H1 (cell line): ENCODE results near the gene TWF2. TPM values are rescaled to one million over a fixed set of nuclear protein-coding genes. Genes with fewer than 3 reads are reported as not detected.

ENCODE experiments used
- KDM1A ChIP-seq: fragments of 200-600, 300-600 bp; sonication (generic); IDR thresholded peaks from 2 replicates; pipeline ENCODE4 v1.7.1; 2016; ENCODE audit warnings: mild to moderate bottlenecking, low read length, borderline replicate concordance
- POLR2A ChIP-seq, 2 experiments: IDR thresholded peaks; 1 replicate in 1 of 2; 2 replicates in 1 of 2; pipeline ENCODE4 v1.6.1; 2011; ENCODE audit warnings: low read depth in 2 of 2, low read length in 2 of 2, mild to moderate bottlenecking in 2 of 2; ENCODE audit errors: control extremely low read depth in 1 of 2
- POLR2AphosphoS5 ChIP-seq: IDR thresholded peaks from 2 replicates; pipeline ENCODE4 v1.6.1; 2011; ENCODE audit warnings: low read depth, low read length
- RAD21 ChIP-seq, 2 experiments: IDR thresholded peaks in 1 of 2; conservative IDR thresholded peaks in 1 of 2; 2 replicates each; pipeline ENCODE4 v1.6.1; 2011; ENCODE audit warnings: low read depth in 2 of 2, low read length in 2 of 2, improper control_type of control experiment in 1 of 2, inconsistent platforms in 1 of 2, mild to moderate bottlenecking in 1 of 2, moderate library complexity in 1 of 2
- TAF1 ChIP-seq: IDR thresholded peaks from 2 replicates; pipeline ENCODE4 v1.6.1; 2011; ENCODE audit warnings: mild to moderate bottlenecking, low read depth, low read length
- polyA plus RNA-seq, 7 experiments: library from polyadenylated mRNA; depleted of rRNA in 3 of 7; stranded (reverse) in 5 of 7; unstranded in 2 of 7; fragments of >200 nt in 5 of 7; fragments of 200-250 nt in 2 of 7; gene quantifications; 1 replicate in 5 of 7; 2 replicates in 1 of 7; 4 replicates in 1 of 7; pipeline versions ENCODE4 v1.2.1 to v1.2.3, GENCODE V29; 2011 to 2013; ENCODE audit warnings: missing spikeins in 2 of 7, mixed read lengths in 2 of 7
- total RNA-seq: library from RNA; stranded (reverse); fragmentation: NEBNext Ultra II Directional; extraction: Animal tissue kit (Norgen Biotek cat#: 25700); gene quantifications from 2 replicates; pipeline ENCODE4 v1.2.1, GENCODE V29; 2021
- TF ChIP-seq, protein P1 (sequence below): fragments of 300-600 bp; sonication (generic); IDR thresholded peaks from 2 replicates; pipeline ENCODE4 v1.7.1; 2012; ENCODE audit warnings: low read length, moderate library complexity, mild to moderate bottlenecking, inconsistent platforms; ENCODE audit not compliant: insufficient replicate concordance
- TF ChIP-seq, protein P2 (sequence below): IDR thresholded peaks from 2 replicates; pipeline ENCODE4 v1.6.1; 2012; ENCODE audit warnings: inconsistent platforms

The TWF2 gene
- total and polyA plus RNA-seq, 2 of the 8 experiments (the other 6 are each of a cell fraction or from before 2014, with no cell fraction given): 65.2 to 90.4 TPM

DNA sequence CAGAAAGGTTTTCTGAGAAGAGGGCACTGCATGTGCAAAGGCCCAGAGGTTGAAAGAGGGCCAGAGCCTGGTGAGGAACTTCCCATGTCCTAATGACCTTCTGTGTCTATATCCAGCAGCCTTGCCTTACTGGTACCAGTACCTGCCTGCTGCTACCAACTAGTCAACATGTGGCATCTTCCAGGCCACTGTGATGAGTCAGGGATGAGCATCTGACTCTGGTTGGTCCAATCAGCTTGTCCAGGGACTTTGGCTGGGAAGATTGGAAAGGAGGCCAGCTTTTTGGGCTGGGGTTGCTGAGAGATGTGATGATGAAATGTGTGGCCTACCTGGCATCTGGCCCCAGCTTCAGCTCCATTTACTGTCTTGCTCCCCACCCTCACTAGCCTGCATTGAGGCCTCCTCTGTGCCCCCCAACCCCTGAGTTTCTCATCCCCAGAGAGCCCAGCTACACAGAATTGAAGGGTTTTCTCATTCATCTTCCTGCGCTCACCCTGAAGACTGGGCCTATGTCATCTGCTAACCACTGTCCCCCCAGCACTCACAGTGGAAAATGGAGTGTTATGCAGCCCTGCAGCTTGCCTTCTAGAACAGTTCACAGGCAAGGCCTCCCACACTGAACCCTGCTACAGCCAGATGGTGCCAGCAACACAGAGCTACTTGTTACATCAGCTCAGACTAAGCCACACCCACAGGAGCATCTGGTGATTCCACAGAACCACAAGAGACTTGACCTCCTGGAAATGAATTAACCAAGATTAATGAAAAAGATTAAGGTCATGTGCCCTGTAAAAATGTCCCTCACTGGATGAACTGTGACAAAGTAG is 1.3 kb upstream of the TWF2 start (continued):
- TF ChIP-seq, protein P1, sequence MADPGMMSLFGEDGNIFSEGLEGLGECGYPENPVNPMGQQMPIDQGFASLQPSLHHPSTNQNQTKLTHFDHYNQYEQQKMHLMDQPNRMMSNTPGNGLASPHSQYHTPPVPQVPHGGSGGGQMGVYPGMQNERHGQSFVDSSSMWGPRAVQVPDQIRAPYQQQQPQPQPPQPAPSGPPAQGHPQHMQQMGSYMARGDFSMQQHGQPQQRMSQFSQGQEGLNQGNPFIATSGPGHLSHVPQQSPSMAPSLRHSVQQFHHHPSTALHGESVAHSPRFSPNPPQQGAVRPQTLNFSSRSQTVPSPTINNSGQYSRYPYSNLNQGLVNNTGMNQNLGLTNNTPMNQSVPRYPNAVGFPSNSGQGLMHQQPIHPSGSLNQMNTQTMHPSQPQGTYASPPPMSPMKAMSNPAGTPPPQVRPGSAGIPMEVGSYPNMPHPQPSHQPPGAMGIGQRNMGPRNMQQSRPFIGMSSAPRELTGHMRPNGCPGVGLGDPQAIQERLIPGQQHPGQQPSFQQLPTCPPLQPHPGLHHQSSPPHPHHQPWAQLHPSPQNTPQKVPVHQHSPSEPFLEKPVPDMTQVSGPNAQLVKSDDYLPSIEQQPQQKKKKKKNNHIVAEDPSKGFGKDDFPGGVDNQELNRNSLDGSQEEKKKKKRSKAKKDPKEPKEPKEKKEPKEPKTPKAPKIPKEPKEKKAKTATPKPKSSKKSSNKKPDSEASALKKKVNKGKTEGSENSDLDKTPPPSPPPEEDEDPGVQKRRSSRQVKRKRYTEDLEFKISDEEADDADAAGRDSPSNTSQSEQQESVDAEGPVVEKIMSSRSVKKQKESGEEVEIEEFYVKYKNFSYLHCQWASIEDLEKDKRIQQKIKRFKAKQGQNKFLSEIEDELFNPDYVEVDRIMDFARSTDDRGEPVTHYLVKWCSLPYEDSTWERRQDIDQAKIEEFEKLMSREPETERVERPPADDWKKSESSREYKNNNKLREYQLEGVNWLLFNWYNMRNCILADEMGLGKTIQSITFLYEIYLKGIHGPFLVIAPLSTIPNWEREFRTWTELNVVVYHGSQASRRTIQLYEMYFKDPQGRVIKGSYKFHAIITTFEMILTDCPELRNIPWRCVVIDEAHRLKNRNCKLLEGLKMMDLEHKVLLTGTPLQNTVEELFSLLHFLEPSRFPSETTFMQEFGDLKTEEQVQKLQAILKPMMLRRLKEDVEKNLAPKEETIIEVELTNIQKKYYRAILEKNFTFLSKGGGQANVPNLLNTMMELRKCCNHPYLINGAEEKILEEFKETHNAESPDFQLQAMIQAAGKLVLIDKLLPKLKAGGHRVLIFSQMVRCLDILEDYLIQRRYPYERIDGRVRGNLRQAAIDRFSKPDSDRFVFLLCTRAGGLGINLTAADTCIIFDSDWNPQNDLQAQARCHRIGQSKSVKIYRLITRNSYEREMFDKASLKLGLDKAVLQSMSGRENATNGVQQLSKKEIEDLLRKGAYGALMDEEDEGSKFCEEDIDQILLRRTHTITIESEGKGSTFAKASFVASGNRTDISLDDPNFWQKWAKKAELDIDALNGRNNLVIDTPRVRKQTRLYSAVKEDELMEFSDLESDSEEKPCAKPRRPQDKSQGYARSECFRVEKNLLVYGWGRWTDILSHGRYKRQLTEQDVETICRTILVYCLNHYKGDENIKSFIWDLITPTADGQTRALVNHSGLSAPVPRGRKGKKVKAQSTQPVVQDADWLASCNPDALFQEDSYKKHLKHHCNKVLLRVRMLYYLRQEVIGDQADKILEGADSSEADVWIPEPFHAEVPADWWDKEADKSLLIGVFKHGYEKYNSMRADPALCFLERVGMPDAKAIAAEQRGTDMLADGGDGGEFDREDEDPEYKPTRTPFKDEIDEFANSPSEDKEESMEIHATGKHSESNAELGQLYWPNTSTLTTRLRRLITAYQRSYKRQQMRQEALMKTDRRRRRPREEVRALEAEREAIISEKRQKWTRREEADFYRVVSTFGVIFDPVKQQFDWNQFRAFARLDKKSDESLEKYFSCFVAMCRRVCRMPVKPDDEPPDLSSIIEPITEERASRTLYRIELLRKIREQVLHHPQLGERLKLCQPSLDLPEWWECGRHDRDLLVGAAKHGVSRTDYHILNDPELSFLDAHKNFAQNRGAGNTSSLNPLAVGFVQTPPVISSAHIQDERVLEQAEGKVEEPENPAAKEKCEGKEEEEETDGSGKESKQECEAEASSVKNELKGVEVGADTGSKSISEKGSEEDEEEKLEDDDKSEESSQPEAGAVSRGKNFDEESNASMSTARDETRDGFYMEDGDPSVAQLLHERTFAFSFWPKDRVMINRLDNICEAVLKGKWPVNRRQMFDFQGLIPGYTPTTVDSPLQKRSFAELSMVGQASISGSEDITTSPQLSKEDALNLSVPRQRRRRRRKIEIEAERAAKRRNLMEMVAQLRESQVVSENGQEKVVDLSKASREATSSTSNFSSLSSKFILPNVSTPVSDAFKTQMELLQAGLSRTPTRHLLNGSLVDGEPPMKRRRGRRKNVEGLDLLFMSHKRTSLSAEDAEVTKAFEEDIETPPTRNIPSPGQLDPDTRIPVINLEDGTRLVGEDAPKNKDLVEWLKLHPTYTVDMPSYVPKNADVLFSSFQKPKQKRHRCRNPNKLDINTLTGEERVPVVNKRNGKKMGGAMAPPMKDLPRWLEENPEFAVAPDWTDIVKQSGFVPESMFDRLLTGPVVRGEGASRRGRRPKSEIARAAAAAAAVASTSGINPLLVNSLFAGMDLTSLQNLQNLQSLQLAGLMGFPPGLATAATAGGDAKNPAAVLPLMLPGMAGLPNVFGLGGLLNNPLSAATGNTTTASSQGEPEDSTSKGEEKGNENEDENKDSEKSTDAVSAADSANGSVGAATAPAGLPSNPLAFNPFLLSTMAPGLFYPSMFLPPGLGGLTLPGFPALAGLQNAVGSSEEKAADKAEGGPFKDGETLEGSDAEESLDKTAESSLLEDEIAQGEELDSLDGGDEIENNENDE: no peak
- no peak; a peak in 1 of 4 replicates for TF ChIP-seq RAD21 (IDR thresholded peaks at IDR 0.05 in 1 of 2, conservative IDR thresholded peaks at IDR 0.05 in 1 of 2; ENCODE audit: low read depth in 2 of 2, low read length in 2 of 2)
- TF ChIP-seq POLR2AphosphoS5: peak; percentile 49; the same call in 1 of the 2 replicates
- TF ChIP-seq TAF1: 0 out of 2 replicates have a peak, but pooled peaks have one; percentile 55
- TF ChIP-seq KDM1A: peak; percentile 87
- TF ChIP-seq, protein P2, sequence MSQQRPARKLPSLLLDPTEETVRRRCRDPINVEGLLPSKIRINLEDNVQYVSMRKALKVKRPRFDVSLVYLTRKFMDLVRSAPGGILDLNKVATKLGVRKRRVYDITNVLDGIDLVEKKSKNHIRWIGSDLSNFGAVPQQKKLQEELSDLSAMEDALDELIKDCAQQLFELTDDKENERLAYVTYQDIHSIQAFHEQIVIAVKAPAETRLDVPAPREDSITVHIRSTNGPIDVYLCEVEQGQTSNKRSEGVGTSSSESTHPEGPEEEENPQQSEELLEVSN: no peak
- TF ChIP-seq POLR2A (IDR thresholded peaks at IDR 0.05; ENCODE audit: control extremely low read depth in 1 of 2, low read depth in 2 of 2, low read length in 2 of 2): peak in 1 of 2 experiments; percentile 39; a peak in 1 of 3 replicates
